Measurements from ENCODE around the gene TLE6.

Gene TLE6

GRCh38 chr19:2994588-2995131 is 17.3 kb downstream of the TLE6 start:
- no peak for DNase-seq (ENCODE audit: low read depth in 1 of 2, low spot score in 1 of 2)
- no peak overlapping the region for H3K4me3 ChIP-seq (replicated peaks; ENCODE audit: insufficient read depth, low read length)
- peaks cover 3% of the 10 kb centered on the region for H3K27me3 ChIP-seq (ENCODE audit: insufficient read depth, poor library complexity, severe bottlenecking)
- TF ChIP-seq, protein P1, sequence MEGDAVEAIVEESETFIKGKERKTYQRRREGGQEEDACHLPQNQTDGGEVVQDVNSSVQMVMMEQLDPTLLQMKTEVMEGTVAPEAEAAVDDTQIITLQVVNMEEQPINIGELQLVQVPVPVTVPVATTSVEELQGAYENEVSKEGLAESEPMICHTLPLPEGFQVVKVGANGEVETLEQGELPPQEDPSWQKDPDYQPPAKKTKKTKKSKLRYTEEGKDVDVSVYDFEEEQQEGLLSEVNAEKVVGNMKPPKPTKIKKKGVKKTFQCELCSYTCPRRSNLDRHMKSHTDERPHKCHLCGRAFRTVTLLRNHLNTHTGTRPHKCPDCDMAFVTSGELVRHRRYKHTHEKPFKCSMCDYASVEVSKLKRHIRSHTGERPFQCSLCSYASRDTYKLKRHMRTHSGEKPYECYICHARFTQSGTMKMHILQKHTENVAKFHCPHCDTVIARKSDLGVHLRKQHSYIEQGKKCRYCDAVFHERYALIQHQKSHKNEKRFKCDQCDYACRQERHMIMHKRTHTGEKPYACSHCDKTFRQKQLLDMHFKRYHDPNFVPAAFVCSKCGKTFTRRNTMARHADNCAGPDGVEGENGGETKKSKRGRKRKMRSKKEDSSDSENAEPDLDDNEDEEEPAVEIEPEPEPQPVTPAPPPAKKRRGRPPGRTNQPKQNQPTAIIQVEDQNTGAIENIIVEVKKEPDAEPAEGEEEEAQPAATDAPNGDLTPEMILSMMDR (IDR thresholded peaks at IDR 0.05; ENCODE audit: insufficient read depth, low read length): no peak
- TF ChIP-seq POLR2AphosphoS5 (IDR thresholded peaks at IDR 0.05; ENCODE audit: low read depth): no peak
- no peak for TF ChIP-seq SPI1 (IDR thresholded peaks at IDR 0.05; ENCODE audit: borderline replicate concordance, low read depth)
- no peak for TF ChIP-seq REST (IDR thresholded peaks at IDR 0.05; ENCODE audit: insufficient replicate concordance, low read depth)
- no peak for TF ChIP-seq GABPA (IDR thresholded peaks at IDR 0.05; ENCODE audit: low read depth)
- H3K27ac ChIP-seq (replicated peaks): no peak overlapping the region

DNA sequence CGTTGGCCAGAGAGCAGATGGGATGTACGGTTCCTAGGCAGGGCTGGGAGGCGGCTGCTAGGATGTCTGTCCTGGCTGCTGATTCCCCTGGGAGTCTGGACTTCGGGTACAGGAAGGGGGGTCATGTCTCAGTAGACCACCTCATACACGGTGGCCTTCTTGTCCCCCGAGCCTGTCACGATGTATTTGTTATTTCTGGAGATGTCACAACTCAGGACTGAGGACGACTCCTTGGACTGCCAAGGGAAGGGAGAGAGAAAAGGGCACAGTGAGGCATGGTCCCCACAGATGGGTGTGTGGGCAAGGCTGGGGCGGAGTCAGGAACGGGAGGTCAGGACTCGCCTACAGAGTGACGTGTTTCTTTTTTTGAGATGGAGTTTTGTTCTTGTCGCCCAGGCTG is 20.4 kb downstream of the TLE6 start:
- no peak overlapping the region for H3K4me3 ChIP-seq (replicated peaks; ENCODE audit: insufficient read depth, low read length)
- H3K27ac ChIP-seq (replicated peaks): no peak overlapping the region
- DNase-seq (ENCODE audit: low read depth in 1 of 2, low spot score in 1 of 2): no peak
- H3K27me3 ChIP-seq (ENCODE audit: insufficient read depth, poor library complexity, severe bottlenecking): peaks cover 3% of the 10 kb centered on the region
- no peak for TF ChIP-seq GABPA (IDR thresholded peaks at IDR 0.05; ENCODE audit: low read depth)
- no peak for TF ChIP-seq SPI1 (IDR thresholded peaks at IDR 0.05; ENCODE audit: borderline replicate concordance, low read depth)
- TF ChIP-seq, protein P1 (IDR thresholded peaks at IDR 0.05; ENCODE audit: insufficient read depth, low read length): no peak
- TF ChIP-seq POLR2AphosphoS5 (IDR thresholded peaks at IDR 0.05; ENCODE audit: low read depth): no peak
- TF ChIP-seq REST (IDR thresholded peaks at IDR 0.05; ENCODE audit: insufficient replicate concordance, low read depth): no peak

GRCh38 chr19:2998642-2999041 is 21.3 kb downstream of the TLE6 start:
- H3K27ac ChIP-seq (replicated peaks): no peak overlapping the region
- H3K27me3 ChIP-seq (ENCODE audit: insufficient read depth, poor library complexity, severe bottlenecking): no peaks in the 10 kb centered on the region
- H3K4me3 ChIP-seq (replicated peaks; ENCODE audit: insufficient read depth, low read length): no peak overlapping the region
- DNase-seq (ENCODE audit: low read depth in 1 of 2, low spot score in 1 of 2): no peak
- TF ChIP-seq REST (IDR thresholded peaks at IDR 0.05; ENCODE audit: insufficient replicate concordance, low read depth) (no peak), GABPA (IDR thresholded peaks at IDR 0.05; ENCODE audit: low read depth) (no peak), POLR2AphosphoS5 (IDR thresholded peaks at IDR 0.05; ENCODE audit: low read depth) (no peak), SPI1 (IDR thresholded peaks at IDR 0.05; ENCODE audit: borderline replicate concordance, low read depth) (no peak)
- TF ChIP-seq, protein P1 (IDR thresholded peaks at IDR 0.05; ENCODE audit: insufficient read depth, low read length): no peak
